ENCODE results near the gene SEC62.

DNA sequence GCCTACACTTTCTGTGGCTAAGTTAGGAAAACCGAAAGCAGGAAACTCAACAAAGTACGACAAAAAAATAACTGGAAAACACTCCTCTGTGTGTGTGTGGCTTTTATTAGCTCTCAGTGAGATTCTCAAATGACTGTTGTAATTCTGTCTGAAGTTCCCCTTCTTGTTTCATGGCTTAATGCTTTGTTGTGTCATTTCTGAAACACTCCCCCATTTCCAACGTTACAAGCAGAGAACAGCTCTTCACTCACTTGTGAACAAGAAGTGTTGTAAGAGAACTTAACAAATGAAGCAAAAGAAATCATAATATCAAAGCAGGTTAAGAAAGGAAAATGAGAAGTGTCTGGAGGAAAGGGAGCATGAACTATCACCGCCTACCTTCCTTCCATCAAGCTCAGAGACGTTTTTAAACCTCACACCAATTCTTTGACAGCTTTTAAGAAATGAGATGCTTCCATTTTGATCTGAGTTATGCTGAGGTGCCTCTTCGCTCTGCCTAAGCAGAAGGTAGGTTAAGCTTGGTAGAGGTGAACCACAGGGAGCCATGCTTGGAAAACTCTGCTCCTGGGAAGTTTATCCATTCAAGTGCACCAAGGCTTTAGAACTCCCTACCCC is 12.4 kb upstream of the SEC62 start:
- TF ChIP-seq EZH2phosphoT487 (IDR thresholded peaks at IDR 0.05; ENCODE audit: borderline replicate concordance, low read depth, low read length) = no peak
- TF ChIP-seq, protein P1, sequence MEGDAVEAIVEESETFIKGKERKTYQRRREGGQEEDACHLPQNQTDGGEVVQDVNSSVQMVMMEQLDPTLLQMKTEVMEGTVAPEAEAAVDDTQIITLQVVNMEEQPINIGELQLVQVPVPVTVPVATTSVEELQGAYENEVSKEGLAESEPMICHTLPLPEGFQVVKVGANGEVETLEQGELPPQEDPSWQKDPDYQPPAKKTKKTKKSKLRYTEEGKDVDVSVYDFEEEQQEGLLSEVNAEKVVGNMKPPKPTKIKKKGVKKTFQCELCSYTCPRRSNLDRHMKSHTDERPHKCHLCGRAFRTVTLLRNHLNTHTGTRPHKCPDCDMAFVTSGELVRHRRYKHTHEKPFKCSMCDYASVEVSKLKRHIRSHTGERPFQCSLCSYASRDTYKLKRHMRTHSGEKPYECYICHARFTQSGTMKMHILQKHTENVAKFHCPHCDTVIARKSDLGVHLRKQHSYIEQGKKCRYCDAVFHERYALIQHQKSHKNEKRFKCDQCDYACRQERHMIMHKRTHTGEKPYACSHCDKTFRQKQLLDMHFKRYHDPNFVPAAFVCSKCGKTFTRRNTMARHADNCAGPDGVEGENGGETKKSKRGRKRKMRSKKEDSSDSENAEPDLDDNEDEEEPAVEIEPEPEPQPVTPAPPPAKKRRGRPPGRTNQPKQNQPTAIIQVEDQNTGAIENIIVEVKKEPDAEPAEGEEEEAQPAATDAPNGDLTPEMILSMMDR (conservative IDR thresholded peaks at IDR 0.05; ENCODE audit: low read length) = no peak

All from OCI-LY7 (cell line).